EL (cell line): ENCODE measurements around the gene CNTNAP2.
"Not testable (repeated sequence)": the region's sequence is repeated elsewhere in the genome, so short reads cannot be mapped to it uniquely, and the experiment has no call there.

ENCODE experiments used
- DNase-seq: peaks from one replicate; pipeline ENCODE4 v3.0.0-alpha.2; 2016

Gene CNTNAP2

DNA sequence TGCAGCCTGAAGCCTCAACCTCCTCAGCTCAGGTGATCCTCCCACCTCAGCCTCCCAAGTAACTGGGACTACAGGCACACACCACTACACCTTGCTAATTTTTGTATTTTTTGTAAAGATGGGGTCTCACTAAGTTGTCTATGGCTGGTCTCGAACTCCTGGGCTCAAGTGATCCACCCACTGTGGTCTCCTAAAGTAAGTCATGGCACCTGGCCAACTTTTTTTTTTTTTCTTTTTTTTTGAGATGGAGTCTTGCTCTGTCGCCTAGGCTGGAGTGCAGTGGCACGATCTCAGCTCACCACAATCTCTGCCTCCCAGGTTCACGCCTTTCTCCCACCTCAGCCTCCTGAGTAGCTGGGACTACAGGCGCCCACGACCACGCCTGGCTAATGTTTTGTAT, 2182.2 kb downstream of the CNTNAP2 start:
- DNase-seq: not testable (repeated sequence)

DNA sequence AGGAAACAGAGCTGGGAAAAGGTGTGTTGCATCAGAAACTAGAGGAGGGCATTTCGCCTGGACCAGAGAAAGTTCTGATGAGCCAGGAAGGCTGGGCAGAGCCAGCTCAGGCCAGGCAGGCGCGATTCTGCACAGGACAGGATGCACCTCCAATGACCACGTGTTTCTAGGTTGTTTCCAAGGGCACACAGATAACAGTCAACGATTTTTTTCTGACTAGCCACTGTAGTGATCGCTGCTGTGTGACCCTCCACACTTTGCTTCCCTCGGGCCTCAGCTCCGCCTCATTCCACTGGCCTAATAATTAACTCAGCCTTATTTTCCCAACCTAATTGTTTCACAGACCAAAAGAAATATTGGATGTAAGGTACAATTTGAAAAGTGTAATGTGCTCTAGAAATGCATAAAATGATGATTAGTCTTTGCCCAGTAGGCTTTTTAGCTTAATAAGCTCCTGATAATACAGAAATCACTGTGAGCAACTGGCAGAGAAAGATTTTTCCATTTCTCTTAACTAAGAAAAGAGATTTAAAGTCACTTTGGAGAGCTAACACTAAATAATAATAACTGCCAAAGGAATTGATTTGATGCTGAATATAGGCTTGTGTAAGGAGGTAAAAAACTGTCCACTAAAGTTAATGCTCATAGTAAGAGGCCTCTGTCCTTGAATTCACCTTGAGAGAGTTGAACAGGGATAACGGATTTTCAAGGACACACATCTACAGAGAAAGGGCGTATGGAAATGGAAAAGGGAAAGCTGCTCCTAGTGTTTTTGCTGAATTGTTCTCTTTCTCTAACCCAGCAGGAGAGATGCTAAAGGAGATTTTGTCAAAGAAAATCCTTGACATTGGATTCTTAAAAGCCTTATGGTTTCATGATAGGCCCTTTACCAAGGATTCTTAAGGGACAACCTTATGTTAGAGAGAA, 2183.0 kb downstream of the CNTNAP2 start:
- DNase-seq: no peak

- not testable (repeated sequence) for DNase-seq
Observed at GRCh38 chr7:148302436-148302835, 2185.8 kb downstream of the CNTNAP2 start.

GRCh38 chr7:148303295-148304082, 2186.9 kb downstream of the CNTNAP2 start:
- DNase-seq: peak; percentile 55

- DNase-seq: no peak
Observed at GRCh38 chr7:148304083-148304335, 2187.4 kb downstream of the CNTNAP2 start.

DNA sequence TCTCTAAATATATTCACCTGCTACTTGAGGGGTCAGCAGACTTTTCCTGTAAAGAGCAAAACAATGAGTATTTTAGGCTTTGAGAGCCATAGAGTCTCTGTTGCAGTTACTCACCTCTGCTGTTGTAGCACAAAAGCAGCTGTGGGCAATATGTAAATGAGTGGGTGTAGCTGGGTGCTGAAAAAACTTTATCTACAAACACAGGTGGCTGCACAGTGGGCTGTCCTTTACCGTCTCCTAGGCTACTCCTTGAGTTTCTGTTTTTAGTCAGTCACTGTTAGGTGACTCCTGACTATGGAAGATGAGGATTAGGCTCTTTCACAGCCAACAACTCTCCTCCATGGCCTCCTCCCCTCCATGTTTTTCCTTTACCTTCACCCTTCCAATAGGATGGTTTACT, 2187.9 kb downstream of the CNTNAP2 start:
- no peak for DNase-seq

DNA sequence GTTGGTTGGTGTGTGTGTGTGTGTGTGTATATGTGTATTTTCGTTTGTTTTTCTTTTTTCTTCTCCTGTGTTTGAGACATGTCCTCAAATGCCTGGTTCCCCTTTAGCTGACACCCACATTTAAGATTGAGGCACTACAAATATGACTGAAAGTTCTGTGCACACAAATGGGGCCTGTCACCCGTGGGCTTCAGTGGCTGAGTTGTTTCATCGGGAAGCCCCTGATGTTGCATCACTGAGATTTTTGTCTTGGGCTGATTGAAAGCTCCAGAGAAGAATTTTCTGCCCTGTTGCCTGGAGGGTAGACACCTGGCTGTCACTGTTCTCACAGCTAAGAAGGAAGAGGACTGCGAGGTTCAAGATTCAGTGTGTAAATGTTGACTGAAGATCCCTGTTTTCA, 2190.2 kb downstream of the CNTNAP2 start:
- no peak for DNase-seq

- no peak for DNase-seq
Observed at GRCh38 chr7:148318102-148318811, 2201.7 kb downstream of the CNTNAP2 start.

DNA sequence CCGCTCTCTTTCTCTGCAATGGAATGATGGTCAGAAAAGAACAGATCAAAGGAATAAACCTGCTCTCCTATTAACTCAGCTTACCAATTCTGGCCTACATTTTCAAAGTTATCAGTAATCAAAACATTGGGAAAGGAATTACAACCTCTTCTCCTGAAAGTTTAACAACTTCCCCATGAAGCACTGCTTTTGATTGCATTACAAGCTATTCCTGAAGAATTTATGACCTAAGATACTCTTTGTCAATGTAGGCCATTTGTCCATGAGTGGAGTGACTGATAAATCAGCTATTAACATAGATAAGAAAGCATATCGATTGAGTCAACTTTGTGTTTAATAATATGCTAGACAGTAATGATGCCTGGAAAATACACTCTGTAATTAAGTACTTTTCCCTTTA, 2202.2 kb downstream of the CNTNAP2 start:
- DNase-seq: no peak

DNA sequence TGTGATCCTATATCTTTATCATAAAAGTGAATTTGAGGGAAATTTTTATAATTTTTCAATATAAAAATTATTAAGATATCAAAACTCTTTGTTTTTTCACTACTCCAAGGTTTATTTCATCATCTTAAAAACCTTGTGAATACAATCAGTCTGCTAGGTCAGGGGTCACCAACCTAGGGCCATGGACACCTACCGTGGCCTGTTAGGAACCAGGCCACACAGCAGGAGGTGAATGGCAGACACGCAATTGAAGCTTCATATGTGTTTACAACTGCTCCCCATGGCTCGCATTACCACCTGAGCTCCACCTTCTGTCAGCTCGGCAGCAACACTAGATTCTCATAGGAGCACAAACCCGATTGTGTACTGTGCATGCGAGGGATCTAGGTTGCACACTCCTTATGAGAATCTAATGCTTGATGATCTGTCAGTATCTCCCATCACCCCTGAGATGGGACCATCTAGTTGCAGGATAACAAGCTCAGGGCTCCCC, 2202.8 kb downstream of the CNTNAP2 start:
- no peak for DNase-seq

DNA sequence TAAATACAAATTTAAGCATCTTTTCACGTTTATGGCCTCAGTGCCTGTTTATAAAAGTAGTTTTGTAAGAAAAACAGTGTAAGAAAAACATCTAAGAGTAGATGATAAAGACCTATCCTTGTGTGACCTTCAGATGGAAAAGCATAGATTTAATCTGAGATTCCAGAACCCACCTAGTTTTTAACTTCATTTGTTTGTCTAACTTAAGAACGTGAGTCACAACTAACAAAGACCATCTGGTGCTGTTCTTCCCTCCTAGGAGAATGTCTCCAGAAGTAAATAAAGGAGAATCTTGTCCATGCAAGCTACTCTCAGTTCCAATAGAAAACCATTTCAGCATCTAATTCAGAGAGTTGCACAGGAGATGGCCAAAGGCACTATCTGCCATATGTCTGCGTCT, 2208.6 kb downstream of the CNTNAP2 start:
- no peak for DNase-seq

GRCh38 chr7:148327379-148327778, 2210.8 kb downstream of the CNTNAP2 start:
- DNase-seq: no peak

- DNase-seq: no peak
Observed at GRCh38 chr7:148328906-148329305, 2212.3 kb downstream of the CNTNAP2 start.

GRCh38 chr7:148330124-148330818, 2213.7 kb downstream of the CNTNAP2 start:
- no peak for DNase-seq

- no peak for DNase-seq
Observed at GRCh38 chr7:148330822-148331221, 2214.2 kb downstream of the CNTNAP2 start.

DNA sequence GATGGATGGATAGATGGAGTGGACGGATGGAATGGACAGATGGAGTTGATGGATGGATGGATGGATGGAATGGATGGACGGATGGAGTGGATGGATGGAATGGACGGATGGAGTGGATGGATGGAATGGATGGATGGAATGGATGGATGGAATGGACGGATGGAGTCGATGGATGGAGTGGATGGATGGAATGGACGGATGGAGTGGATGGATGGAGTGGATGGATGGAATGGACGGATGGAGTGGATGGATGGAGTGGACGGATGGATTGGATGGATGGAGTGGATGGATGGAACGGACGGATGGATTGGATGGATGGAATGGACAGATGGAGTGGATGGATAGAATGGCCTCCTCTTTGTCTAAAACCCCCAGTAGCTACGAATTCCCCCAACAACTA, 2214.9 kb downstream of the CNTNAP2 start:
- DNase-seq: not testable (repeated sequence)

DNA sequence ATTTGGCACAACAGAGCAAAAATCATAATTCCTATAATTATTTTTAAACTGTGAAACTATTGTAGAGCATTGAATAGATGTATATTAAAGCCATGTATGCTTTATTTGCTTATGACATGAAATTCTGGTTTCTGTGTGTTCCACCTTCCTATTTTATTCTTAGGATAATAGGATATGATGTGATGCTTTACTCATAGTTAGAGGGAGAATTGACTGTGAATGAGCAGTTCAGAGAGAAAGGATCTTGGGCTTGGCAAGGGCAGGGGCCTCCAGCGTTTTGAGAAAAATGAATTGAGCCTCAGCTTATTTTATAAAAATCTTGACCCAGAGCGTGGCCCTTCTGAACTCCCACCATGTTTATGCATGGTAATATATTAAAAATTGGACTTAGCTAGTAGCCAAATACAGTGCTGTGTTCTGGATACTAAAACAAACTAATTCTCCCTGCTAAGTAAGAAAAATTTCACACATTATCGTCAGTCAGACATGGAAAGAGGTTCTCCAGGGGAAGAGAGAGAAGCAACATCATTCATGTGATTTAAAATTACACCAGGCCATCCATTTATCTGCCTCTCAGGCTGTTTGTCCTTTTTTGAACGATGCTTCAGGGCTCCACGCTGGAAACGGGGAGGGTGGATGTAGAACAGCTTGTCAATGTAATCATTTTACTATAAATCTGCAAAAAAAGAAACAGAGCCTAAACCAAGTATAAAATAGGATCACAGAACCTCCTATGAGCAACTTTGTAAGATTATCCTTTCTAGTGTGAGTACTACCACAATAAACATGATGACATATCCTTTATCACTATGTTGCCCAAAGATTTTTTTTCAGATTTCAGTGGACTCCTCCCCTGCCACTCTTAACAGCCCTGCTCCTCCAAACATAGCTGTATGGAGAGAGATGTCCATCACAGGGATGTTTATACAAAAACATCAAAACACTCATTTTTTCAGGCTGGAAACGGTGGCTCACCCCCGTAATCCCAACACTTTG, 2215.9 kb downstream of the CNTNAP2 start:
- DNase-seq: no peak

GRCh38 chr7:148334441-148334956, 2217.9 kb downstream of the CNTNAP2 start:
- no peak for DNase-seq

- DNase-seq: no peak
Observed at GRCh38 chr7:148334959-148335577, 2218.5 kb downstream of the CNTNAP2 start.

- no peak for DNase-seq
Observed at GRCh38 chr7:148335790-148336189, 2219.2 kb downstream of the CNTNAP2 start.

- no peak for DNase-seq
Observed at GRCh38 chr7:148336411-148336810, 2219.8 kb downstream of the CNTNAP2 start.
